NCI-H2107 (cell line): Measurements from ENCODE around the gene CNTN5.

Experiments
- DNase-seq: peaks from one replicate; lab custom pipeline; 2025; lab: John Stamatoyannopoulos, UW

Gene CNTN5

GRCh38 chr11:99631618-99632017, 610.9 kb downstream of the CNTN5 start:
- no peak for DNase-seq

- no peak for DNase-seq
These were observed 612.2 kb downstream of the CNTN5 start for GRCh38 chr11:99632969-99633368.

- DNase-seq = no peak
These were observed 613.8 kb downstream of the CNTN5 start for GRCh38 chr11:99634581-99634980.

GRCh38 chr11:99638073-99638553, 617.4 kb downstream of the CNTN5 start:
- DNase-seq = no peak

- no peak for DNase-seq
These were observed 619.9 kb downstream of the CNTN5 start for GRCh38 chr11:99640671-99641070.

- DNase-seq = no peak
These were observed 625.2 kb downstream of the CNTN5 start for GRCh38 chr11:99645934-99646333.

GRCh38 chr11:99670067-99670676, 649.4 kb downstream of the CNTN5 start:
- DNase-seq = no peak

GRCh38 chr11:99671808-99672409, 651.2 kb downstream of the CNTN5 start:
- DNase-seq = no peak

- no peak for DNase-seq
These were observed 655.5 kb downstream of the CNTN5 start for GRCh38 chr11:99676292-99676691.

- DNase-seq = no peak
These were observed 661.4 kb downstream of the CNTN5 start for GRCh38 chr11:99682171-99682570.

GRCh38 chr11:99682646-99683045, 661.9 kb downstream of the CNTN5 start:
- no peak for DNase-seq

GRCh38 chr11:99683933-99684332, 663.2 kb downstream of the CNTN5 start:
- DNase-seq = no peak

GRCh38 chr11:99686838-99687237, 666.1 kb downstream of the CNTN5 start:
- no peak for DNase-seq

GRCh38 chr11:99687320-99687719, 666.6 kb downstream of the CNTN5 start:
- no peak for DNase-seq

- no peak for DNase-seq
These were observed 673.3 kb downstream of the CNTN5 start for GRCh38 chr11:99693941-99694492.

- DNase-seq = no peak
These were observed 674.4 kb downstream of the CNTN5 start for GRCh38 chr11:99695106-99695505.

GRCh38 chr11:99706848-99707247, 686.1 kb downstream of the CNTN5 start:
- no peak for DNase-seq

GRCh38 chr11:99708928-99709672, 688.4 kb downstream of the CNTN5 start:
- DNase-seq = no peak

- DNase-seq = no peak
These were observed 695.6 kb downstream of the CNTN5 start for GRCh38 chr11:99716302-99716701.

- no peak for DNase-seq
These were observed 697.5 kb downstream of the CNTN5 start for GRCh38 chr11:99718291-99718690.

- DNase-seq = no peak
These were observed 718.8 kb downstream of the CNTN5 start for GRCh38 chr11:99739464-99740089.

- DNase-seq = no peak
These were observed 721.8 kb downstream of the CNTN5 start for GRCh38 chr11:99742501-99742900.
